ENCODE results near the gene MEPCE.

Gene MEPCE

DNA sequence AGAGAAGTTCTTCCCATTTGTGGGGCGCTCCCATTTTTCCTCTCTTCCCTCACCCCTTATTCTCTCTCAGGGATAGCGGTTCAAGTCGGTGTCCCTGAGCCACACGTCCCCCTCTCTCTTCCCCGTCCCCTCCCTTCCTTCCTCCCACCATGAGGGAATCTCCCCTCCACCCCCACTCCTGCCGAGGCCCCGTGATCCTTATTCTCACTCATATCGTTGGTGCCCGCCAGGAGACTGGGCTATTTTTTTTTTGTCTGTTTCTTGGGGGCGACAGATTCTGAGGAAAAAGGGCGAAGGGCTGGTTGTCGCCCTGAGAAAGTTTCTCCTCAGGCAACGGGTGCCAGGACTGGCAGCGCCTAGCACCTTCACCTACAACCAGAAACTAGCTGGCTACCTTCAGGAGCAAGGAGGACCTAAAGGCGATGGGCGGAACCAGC is 1.9 kb upstream of the MEPCE start:
- H3K27me3 ChIP-seq (ENCODE audit: control insufficient read depth, insufficient read depth, low read length): peaks cover 4% of the 10 kb centered on the region; the same call in 1 of the 2 replicates
- H3K27ac ChIP-seq (ENCODE audit: low read length): no peak overlapping the region
- no CpG with 5 or more reads among the region's 16 CpGs for WGBS (ENCODE audit: insufficient coverage, insufficient read length)
- no peak for DNase-seq (ENCODE audit: low read depth, low spot score)
- peaks cover 5% of the 10 kb centered on the region for H3K36me3 ChIP-seq (ENCODE audit: control insufficient read depth, insufficient read depth, low read length)
- H3K4me3 ChIP-seq (ENCODE audit: low read length): peak overlapping the region; percentile 1; the same call in 1 of the 2 replicates
- no peaks in the 10 kb centered on the region for H3K9me3 ChIP-seq (ENCODE audit: control insufficient read depth, insufficient read depth, low read length)
- H3K4me1 ChIP-seq (ENCODE audit: control insufficient read depth, insufficient read depth, low read length): peaks cover 6% of the 10 kb centered on the region

DNA sequence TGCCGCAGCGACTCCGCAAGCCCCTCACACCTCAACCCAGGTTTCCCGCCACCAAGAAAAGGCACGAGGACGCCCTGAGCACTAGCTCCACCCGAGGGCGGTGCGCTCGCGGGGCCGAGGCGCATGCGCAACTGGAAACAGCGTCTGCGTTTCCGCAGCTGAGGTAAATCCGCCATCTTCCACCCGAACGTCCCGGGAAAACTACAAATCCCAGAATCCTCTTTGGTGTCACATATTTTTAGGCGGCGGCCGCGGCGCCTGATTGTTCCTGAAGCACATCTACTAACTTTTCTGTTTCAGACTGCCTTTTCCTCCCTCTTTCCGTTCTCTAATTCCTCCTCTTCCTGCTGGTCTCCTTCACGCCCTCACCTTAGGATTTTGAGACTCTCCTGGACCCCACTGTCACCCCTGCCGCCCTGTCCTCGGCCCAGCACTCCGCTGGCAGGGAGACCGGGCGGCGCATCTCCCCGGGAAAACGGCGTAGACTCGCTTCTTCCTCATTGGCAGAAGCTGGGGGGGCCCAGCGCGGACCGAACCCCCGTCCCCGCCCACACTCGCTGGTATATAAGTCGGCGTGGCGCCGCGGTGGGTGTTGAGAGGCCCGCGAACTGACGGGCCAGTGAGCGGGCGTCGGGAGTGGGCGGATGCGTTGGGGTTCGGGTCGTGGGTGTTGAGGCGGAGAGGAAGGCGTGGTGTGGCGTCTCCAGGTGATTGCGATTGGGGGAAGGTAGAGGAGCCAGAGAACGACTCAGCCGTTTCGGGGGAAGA is 1.2 kb upstream of the MEPCE start, which contains the start of gene ZCWPW1:
Gene ZCWPW1 (minus strand): TSS at position 505 of the 768 bp plus-strand sequence. CDS start 8,054 bp downstream, outside the sequence.
- Histone ChIP-seq H3K4me3 (ENCODE audit: low read length) (peak within 1 kb of the TSS; percentile 77; the same call in 1 of the 2 replicates), H3K9me3 (ENCODE audit: control insufficient read depth, insufficient read depth, low read length) (no peaks in the 10 kb centered on the region), H3K36me3 (ENCODE audit: control insufficient read depth, insufficient read depth, low read length) (peaks cover 11% of the 10 kb centered on the region), H3K27ac (ENCODE audit: low read length) (no peak within 1 kb of the TSS), H3K27me3 (ENCODE audit: control insufficient read depth, insufficient read depth, low read length) (peaks cover 4% of the 10 kb centered on the region; the same call in 1 of the 2 replicates), H3K4me1 (ENCODE audit: control insufficient read depth, insufficient read depth, low read length) (peaks cover 6% of the 10 kb centered on the region)
- DNase-seq (ENCODE audit: low read depth, low spot score): peak; percentile 95
- no CpG with 5 or more reads among the region's 66 CpGs for WGBS (ENCODE audit: insufficient coverage, insufficient read length)

DNA sequence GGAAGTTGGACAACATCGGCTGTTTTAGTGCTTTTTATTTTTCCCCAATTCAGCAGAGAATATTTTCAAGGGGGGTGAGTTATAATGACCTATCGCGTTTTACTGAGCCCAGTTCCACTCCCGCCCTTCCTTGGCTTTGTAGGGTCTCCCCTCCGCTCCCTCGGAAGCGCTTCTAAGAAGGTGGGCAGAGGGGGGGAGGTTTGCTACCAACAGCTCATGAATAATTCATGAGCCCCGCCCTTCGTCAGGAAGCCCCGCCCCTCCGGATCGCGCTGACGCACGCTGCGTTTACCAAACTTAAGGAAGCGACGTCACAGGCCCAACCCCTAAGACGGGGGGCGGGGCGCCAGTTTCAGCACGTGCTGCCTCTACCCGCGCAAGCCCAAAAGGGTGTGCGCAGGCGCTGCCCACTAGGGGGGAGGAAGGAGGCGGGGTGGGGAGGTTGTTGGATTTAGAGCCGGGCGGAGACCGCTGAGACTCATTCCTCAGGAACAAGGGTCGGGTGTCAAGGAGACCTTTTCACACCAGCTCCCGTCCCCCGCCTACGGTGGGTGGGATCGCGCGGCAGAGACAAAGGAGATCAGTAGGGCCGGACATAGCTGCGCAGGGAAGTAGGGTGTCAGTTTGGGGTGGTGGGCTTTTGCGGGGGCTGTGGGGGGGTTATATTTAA is 529 bp upstream of the MEPCE start:
- Histone ChIP-seq H3K9me3 (ENCODE audit: control insufficient read depth, insufficient read depth, low read length) (no peaks in the 10 kb centered on the region), H3K4me1 (ENCODE audit: control insufficient read depth, insufficient read depth, low read length) (peaks cover 6% of the 10 kb centered on the region), H3K27ac (ENCODE audit: low read length) (no peak overlapping the region), H3K27me3 (ENCODE audit: control insufficient read depth, insufficient read depth, low read length) (peaks cover 4% of the 10 kb centered on the region; the same call in 1 of the 2 replicates), H3K4me3 (ENCODE audit: low read length) (peak overlapping the region; percentile 77; the same call in 1 of the 2 replicates), H3K36me3 (ENCODE audit: control insufficient read depth, insufficient read depth, low read length) (peaks cover 14% of the 10 kb centered on the region)
- peak; percentile 99 for DNase-seq (ENCODE audit: low read depth, low spot score)
- WGBS (ENCODE audit: insufficient coverage, insufficient read length): no CpG with 5 or more reads among the region's 40 CpGs

DNA sequence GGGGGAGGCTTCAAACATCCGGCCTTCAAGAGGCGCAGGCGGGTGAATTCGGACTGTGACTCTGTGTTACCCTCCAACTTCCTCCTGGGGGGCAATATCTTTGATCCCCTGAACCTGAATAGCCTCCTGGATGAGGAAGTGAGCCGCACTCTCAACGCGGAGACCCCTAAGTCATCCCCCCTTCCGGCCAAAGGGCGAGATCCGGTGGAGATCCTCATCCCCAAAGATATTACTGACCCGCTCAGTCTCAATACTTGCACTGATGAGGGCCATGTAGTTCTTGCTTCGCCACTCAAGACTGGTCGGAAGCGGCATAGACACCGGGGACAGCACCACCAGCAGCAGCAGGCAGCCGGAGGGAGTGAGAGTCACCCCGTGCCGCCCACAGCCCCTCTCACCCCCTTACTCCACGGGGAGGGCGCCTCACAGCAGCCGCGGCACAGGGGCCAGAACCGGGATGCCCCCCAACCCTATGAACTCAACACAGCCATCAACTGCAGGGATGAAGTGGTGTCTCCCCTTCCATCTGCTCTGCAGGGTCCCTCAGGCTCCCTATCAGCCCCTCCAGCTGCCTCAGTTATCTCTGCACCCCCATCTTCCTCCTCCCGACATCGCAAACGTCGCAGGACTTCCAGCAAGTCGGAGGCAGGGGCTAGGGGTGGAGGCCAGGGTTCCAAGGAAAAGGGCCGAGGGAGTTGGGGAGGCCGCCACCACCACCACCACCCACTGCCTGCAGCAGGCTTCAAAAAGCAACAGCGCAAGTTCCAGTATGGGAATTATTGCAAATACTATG is 1.1 kb downstream of the MEPCE start:
- no CpG with 5 or more reads among the region's 31 CpGs for WGBS (ENCODE audit: insufficient coverage, insufficient read length)
- Histone ChIP-seq H3K9me3 (ENCODE audit: control insufficient read depth, insufficient read depth, low read length) (no peaks in the 10 kb centered on the region), H3K27ac (ENCODE audit: low read length) (no peak overlapping the region), H3K4me3 (ENCODE audit: low read length) (peak overlapping the region; percentile 77; the same call in 1 of the 2 replicates), H3K4me1 (ENCODE audit: control insufficient read depth, insufficient read depth, low read length) (peaks cover 6% of the 10 kb centered on the region), H3K36me3 (ENCODE audit: control insufficient read depth, insufficient read depth, low read length) (peaks cover 17% of the 10 kb centered on the region), H3K27me3 (ENCODE audit: control insufficient read depth, insufficient read depth, low read length) (peaks cover 4% of the 10 kb centered on the region; the same call in 1 of the 2 replicates)
- no peak for DNase-seq (ENCODE audit: low read depth, low spot score)

DNA sequence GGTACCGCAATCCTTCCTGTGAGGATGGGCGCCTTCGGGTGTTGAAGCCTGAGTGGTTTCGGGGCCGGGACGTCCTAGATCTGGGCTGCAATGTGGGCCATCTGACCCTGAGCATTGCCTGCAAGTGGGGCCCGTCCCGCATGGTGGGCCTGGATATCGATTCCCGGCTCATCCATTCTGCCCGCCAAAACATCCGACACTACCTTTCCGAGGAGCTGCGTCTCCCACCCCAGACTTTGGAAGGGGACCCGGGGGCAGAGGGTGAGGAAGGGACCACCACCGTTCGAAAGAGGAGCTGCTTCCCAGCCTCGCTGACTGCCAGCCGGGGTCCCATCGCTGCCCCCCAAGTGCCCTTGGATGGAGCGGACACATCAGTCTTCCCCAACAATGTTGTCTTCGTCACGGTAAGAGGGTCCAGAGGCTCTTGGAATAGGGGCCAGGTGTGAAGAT is 1.7 kb downstream of the MEPCE start:
- no peaks in the 10 kb centered on the region for H3K9me3 ChIP-seq (ENCODE audit: control insufficient read depth, insufficient read depth, low read length)
- no peak for DNase-seq (ENCODE audit: low read depth, low spot score)
- H3K4me3 ChIP-seq (ENCODE audit: low read length): no peak overlapping the region
- no CpG with 5 or more reads among the region's 23 CpGs for WGBS (ENCODE audit: insufficient coverage, insufficient read length)
- peaks cover 4% of the 10 kb centered on the region; the same call in 1 of the 2 replicates for H3K27me3 ChIP-seq (ENCODE audit: control insufficient read depth, insufficient read depth, low read length)
- peaks cover 6% of the 10 kb centered on the region for H3K4me1 ChIP-seq (ENCODE audit: control insufficient read depth, insufficient read depth, low read length)
- H3K36me3 ChIP-seq (ENCODE audit: control insufficient read depth, insufficient read depth, low read length): peaks cover 17% of the 10 kb centered on the region
- no peak overlapping the region for H3K27ac ChIP-seq (ENCODE audit: low read length)

DNA sequence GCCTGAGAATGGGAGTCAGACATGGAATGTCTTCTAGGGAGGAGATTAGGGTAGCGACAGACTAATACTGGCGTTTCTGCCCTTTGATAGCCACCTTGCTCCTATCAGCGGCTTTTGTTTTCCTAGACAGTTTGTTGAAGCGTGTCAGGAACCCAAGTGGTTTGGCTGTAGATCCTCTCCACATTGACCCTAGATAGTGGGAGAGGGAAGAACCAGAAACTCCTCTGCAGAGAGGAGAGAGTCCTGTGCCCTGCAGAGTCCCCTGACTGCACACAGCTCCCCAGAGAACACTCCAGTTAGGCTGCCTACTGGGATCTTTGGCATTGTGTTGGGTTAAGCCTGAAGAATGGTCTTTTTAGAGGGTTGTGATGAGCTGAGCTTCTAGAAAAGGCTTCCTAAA is 2.4 kb downstream of the MEPCE start:
- no peak for DNase-seq (ENCODE audit: low read depth, low spot score)
- Histone ChIP-seq H3K27me3 (ENCODE audit: control insufficient read depth, insufficient read depth, low read length) (peaks cover 4% of the 10 kb centered on the region; the same call in 1 of the 2 replicates), H3K4me1 (ENCODE audit: control insufficient read depth, insufficient read depth, low read length) (peaks cover 6% of the 10 kb centered on the region), H3K36me3 (ENCODE audit: control insufficient read depth, insufficient read depth, low read length) (peaks cover 17% of the 10 kb centered on the region), H3K4me3 (ENCODE audit: low read length) (no peak overlapping the region), H3K27ac (ENCODE audit: low read length) (no peak overlapping the region), H3K9me3 (ENCODE audit: control insufficient read depth, insufficient read depth, low read length) (no peaks in the 10 kb centered on the region)
- no CpG with 5 or more reads among the region's 4 CpGs for WGBS (ENCODE audit: insufficient coverage, insufficient read length)

DNA sequence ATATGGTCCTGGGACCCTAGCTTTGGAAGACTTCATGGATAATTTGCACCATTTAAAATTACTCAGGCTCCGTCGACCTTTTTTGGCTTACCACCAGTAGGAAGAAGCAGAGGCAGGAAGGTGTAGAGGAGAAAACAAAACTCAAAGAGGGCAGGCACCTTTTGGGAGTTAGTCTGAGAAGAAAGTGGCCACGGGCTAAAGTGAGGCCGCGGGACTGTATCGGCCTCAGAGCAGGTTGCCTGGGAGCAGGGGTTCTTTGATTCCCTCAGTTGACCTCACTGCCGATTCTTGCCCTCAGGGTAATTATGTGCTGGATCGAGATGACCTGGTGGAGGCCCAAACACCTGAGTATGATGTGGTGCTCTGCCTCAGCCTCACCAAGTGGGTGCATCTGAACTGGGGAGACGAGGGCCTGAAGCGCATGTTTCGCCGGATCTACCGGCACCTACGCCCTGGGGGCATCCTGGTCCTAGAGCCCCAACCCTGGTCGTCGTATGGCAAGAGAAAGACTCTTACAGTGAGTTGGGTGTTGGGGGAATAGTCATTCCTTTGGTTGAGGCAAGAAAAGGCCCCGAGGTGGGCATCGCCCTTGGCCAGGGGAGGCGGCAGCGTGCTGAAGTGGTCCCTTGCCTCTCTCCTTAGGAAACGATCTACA is 3.1 kb downstream of the MEPCE start:
- DNase-seq (ENCODE audit: low read depth, low spot score): no peak
- no peak overlapping the region for H3K27ac ChIP-seq (ENCODE audit: low read length)
- no CpG with 5 or more reads among the region's 21 CpGs for WGBS (ENCODE audit: insufficient coverage, insufficient read length)
- H3K9me3 ChIP-seq (ENCODE audit: control insufficient read depth, insufficient read depth, low read length): no peaks in the 10 kb centered on the region
- H3K4me1 ChIP-seq (ENCODE audit: control insufficient read depth, insufficient read depth, low read length): peaks cover 6% of the 10 kb centered on the region
- peaks cover 17% of the 10 kb centered on the region for H3K36me3 ChIP-seq (ENCODE audit: control insufficient read depth, insufficient read depth, low read length)
- peaks cover 1% of the 10 kb centered on the region; the same call in 1 of the 2 replicates for H3K27me3 ChIP-seq (ENCODE audit: control insufficient read depth, insufficient read depth, low read length)
- H3K4me3 ChIP-seq (ENCODE audit: low read length): no peak overlapping the region

DNA sequence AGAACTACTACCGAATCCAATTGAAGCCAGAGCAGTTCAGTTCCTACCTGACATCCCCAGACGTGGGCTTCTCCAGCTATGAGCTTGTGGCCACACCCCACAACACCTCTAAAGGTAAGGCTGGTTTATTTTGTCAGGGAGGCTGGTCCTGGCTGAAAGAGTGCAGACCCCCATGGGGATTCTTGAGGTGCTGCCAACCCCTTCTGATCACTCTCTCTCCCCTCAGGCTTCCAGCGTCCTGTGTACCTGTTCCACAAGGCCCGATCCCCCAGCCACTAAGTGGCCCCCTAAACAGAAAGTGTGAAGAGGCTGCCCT is 3.6 kb downstream of the MEPCE start:
- no peak for DNase-seq (ENCODE audit: low read depth, low spot score)
- H3K9me3 ChIP-seq (ENCODE audit: control insufficient read depth, insufficient read depth, low read length): no peaks in the 10 kb centered on the region
- H3K27ac ChIP-seq (ENCODE audit: low read length): no peak overlapping the region
- H3K27me3 ChIP-seq (ENCODE audit: control insufficient read depth, insufficient read depth, low read length): no peaks in the 10 kb centered on the region
- peaks cover 6% of the 10 kb centered on the region for H3K4me1 ChIP-seq (ENCODE audit: control insufficient read depth, insufficient read depth, low read length)
- no peak overlapping the region for H3K4me3 ChIP-seq (ENCODE audit: low read length)
- H3K36me3 ChIP-seq (ENCODE audit: control insufficient read depth, insufficient read depth, low read length): peaks cover 17% of the 10 kb centered on the region
- no CpG with 5 or more reads among the region's 4 CpGs for WGBS (ENCODE audit: insufficient coverage, insufficient read length)

DNA sequence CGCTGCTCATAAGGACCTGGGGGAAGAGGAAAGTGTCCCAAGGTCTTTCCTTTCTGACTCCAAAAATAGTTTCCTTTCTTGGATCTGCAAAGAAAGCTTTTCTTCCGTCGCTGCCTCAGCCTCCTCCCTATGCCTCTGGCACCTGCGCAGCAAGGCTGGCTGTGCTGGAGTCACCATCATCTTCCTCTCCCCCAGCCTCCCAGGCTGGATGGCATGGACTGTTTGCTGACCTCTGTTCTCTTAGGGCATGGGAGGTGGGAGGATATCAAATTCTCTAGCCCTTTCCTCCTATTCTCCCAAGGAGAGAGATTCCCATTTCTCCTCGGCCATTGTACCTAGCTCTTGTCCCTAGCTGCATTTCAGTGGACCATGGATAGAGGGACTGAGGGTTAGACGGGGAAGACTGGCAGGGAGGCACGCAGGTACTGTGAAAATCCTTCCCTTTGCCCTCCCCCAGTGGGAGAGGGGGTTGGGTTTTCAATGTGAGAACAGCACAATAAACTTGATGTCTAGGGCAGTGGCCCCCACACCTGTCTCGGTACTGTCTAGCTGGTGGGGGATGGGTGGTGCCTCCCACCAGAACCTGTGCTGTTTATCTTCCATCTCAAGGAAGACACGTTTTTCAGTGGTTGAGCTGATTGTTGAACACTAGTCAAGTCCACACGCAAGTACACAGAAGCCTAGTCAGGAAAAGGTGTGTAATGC is 4.1 kb downstream of the MEPCE start:
- WGBS (ENCODE audit: insufficient coverage, insufficient read length): no CpG with 5 or more reads among the region's 10 CpGs
- Histone ChIP-seq H3K4me3 (ENCODE audit: low read length) (no peak overlapping the region), H3K9me3 (ENCODE audit: control insufficient read depth, insufficient read depth, low read length) (no peaks in the 10 kb centered on the region), H3K27ac (ENCODE audit: low read length) (no peak overlapping the region), H3K36me3 (ENCODE audit: control insufficient read depth, insufficient read depth, low read length) (peaks cover 17% of the 10 kb centered on the region), H3K4me1 (ENCODE audit: control insufficient read depth, insufficient read depth, low read length) (peaks cover 6% of the 10 kb centered on the region), H3K27me3 (ENCODE audit: control insufficient read depth, insufficient read depth, low read length) (no peaks in the 10 kb centered on the region)
- DNase-seq (ENCODE audit: low read depth, low spot score): no peak
